Stromal cell of bone marrow (primary cell): ENCODE results near the gene GRAMD2A.

ENCODE experiments used
- DNase-seq: peaks from one replicate; pipeline ENCODE4 v3.0.0-alpha.2; 2012; ENCODE audit warnings: low read depth

The GRAMD2A gene

DNA sequence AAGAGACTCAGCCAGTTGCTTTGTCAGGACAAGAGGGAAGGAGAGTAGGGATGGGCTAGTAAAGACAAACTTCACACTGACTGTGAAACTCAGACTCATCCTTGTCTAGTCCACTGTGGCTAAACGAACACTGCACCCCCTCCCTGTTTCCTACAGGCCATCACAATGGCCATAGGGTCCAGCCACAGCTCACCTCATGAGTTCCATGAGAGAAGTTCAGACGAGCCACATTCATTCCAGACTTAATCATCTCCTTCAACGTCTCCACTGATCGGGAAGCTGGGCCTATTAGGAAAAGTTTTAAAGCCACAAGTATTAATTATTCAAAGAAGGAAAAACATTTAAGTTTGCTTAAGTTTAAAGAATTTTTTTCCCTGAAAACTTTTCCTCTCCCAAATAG lies 19.6 kb upstream of the GRAMD2A start:
- DNase-seq, result no peak

DNA sequence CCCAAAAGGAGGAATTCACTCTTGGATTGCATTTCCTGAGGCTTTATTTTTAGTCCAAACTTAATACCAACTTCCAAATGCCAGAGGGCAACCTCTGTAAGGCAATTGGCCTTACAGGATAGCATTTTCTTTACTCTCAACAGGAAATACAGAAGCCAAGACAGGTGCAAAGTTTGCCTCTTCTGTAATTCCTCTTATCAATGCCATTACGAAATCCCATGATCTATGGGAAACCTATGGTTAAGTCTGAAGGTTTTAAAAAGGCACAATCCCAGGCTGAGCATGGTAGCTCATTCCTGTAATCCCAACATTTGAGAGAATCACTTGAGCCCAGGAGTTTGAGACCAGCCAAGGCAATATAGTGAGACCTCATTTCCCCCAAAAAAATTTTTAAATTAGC lies 18.5 kb upstream of the GRAMD2A start:
- no peak for DNase-seq

DNA sequence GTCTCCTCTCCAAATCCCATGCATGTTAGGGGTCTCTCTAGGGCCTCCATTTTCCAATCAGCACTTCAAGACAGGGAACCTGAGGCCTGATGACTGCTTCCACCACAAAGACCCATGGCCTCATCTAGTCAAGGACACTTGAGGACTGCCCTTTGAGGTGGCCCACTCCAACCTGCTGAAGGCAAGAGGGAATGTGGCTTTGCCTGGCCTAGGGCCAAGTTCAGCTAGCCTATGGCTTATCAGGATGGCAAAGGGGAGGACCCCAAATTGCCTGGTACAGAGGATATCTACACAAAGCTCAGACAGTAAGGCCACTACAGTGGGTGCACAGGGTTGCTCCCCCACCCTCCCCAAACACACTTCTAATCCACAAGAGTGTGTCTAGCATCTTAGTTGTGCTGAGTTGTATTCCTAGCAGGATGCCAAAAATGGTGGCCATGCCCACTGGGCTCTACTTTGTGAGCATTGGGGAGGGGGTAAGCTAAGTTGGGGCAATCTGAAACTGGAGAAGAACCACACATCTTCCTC lies 10.0 kb upstream of the GRAMD2A start:
- no peak for DNase-seq

DNA sequence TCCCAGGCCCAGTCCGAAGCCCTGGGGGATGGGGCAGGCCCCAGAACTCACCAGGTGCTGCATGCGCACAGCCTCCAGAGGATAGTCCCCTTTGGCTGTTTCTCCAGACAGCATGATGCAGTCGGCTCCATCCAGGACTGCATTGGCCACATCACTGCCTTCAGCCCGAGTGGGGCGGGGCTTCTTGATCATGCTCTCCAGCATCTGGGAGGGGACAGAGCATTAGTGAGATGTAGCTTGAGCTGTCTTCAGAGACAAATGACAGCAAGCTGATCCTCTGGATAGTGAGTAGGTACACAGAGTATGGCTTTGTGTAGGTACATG lies 9.1 kb upstream of the GRAMD2A start:
- no peak for DNase-seq

DNA sequence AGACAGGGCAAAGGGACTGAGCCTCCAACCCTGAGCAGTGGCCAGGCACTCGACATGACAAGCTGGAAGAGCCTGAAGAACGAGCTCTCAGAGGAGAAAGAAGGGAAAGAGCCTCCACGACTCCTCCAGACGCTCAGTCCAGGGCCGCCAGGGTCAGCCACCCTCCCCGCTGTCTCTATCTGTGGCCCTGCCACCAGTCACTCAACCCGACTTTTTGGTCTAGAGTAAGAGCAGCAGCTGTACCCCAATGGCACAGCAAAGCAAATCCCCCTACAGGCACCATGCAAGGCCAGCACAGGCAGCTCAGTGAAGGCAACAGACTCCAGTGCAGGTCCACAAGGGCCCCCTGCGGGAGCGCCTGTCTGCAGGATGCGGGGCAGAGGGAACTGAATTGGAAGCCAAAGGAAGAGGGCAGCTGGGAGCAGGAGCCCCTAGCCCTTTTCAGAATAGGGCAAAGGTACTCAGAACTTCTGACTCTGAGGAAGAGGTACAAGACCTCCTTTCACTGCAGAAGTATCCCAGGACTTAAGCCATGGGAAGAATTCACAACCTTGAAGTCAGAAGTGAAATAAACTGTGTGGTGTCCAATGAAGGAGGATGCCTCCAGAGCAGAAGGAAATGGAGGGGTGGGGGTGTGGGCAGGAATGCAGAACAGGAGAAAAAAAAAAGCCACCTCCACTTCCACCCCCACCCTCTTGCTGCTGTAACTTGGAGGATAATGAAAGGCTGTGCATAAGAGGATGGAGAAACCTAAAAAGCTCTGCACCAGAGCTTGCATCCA lies 8.5 kb upstream of the GRAMD2A start:
- no peak for DNase-seq

DNA sequence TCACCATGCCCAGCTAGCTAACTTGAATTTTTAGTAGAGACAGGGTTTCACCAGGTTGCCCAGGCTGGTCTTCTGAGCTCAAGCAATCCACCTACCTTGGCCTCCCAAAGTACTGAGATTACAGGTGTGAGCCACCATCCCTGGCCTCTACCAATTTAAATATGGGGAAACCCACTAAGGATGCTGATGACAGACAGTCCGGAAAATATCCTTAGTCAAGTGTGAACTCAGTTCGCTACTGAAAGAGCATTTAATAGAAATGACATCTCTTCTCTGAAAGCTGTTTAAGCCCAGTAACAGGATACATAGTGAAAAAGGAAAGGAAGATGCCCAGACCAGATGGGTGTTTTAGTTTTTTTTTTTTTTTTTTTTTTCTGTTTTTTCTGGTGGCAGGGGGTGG lies 7.7 kb upstream of the GRAMD2A start:
- DNase-seq, result no peak

DNA sequence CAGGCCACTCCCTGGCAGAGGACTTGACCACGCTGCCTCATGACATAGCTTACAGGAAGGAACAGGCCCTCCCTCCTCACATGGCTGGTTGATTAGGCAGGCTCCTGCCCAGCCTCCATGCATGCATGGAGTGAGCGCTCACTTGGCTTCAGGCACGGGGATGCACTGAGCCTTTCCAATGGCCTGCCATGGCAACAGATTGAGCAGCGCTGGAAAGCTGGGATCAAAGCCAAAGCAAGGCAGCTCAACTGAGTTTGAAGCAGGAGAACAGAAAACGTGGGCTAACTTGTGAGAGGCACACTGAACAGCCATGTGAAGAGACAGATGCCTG lies 5.9 kb upstream of the GRAMD2A start:
- peak; percentile 96 for DNase-seq

DNA sequence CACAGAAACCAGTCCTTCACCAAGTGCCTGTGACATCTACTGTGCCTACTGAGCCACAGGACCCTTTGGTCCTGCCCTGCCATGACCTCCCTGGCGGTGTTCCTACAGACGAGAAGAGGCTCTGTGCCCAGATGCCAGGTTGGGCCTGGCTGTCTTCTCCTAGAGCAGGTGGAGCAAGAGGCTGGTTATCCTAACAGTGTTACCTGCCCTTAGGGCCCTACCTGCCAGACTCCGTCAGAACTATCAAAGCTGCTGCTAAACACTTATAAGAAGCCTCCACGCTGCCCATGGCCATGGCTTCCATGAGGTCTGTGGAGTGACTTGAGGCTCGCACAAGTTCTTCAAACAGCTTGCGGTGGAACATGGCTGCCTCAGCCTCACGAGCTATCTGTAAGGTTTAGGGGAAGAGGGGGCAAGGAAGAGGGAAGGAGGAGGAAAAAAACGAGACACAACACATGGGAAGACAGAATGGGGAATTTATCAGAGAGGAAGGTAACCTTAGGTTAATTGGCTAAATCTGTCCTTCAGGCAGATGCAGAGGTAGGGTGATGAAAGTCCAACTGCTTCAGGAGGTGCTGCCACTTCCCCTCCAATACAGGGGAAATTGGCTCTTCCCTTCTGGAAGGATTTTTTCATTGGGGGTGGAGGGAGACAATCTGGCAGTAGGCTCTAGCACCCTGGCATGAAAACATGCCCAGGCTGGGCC lies 5.4 kb upstream of the GRAMD2A start:
- no peak for DNase-seq

DNA sequence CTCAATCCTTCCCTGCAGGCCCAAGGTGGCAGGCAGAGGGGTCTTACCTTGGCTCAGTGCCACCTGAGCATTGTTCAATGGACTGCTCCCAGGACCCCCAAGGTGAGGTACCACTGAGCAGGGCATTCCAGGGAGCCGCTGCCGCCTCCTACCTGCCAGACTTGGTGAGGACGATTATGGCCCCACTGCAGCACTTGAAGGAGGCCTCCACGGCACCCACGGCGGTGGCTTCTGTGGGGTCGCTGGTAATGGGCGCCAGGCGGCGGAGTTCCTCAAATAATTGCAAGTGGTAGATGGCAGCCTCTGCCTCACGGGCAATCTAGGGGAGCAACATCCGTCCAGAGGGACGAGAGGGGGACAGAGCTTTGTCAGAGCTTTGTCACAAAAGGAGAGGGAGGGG lies 4.7 kb upstream of the GRAMD2A start:
- DNase-seq, result no peak

DNA sequence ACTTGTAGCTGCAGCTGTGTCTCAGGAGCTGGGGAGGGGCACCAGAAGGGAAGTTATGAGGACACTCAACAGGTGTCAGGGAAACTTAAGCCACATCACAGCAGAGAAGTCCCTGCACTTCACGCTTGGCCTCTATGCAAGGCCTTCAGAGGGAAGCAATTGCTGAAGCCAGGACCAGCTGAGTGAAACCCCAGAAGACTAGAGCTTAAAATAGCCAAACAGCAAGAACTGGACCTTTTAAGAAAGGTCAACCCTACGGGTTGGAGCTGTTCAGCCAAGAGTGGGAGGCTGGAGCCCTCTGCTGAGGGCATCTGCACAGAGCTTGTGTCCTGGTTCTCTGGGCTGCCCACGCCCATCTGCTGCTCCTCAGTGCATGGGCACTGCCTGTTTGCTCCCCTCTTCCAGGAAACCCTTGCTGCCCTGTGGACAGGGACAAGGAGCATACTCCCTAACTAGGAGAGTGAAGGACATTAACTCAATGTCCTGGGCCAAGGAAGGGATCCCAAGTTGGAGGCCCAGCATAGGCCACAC lies 3.9 kb upstream of the GRAMD2A start:
- no peak for DNase-seq

DNA sequence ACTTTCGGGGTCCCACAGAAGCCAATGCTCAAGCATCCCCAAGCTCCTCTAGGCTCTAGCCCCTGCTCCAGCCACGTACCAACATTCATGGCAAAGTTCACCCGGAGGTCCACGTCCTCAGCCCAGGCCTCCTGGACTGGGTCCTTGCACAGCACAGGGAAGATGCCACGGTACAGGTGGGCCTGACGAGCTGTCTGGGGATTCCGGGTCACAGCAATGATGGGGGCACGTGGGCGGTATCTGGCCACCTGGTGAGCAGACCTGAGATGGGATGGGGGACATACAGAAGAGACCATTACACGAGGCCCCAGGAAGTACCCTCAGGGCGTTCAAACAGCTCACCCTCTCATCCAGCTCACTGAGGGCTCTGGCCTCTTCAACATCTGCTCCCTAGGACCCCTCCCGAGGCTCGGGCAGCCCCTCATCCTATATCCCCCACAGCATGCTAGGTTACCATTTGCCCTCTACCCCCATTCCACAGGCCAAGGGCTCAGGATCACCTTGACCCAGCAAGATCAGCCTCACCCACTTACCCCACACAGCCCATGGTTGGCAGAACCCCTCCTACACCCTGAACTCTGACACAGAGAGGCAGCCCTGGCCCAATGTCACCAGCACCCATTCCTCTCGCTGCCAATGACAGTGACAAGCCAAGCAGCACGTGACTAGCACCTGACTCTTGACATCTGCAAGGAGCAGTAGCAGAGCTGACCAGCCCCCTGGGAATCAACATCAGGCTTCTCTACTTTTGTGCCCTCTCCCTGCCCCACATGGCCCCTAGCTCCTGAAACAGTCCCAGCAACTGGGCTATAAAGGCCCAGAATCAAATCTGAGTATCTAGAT lies 3.0 kb upstream of the GRAMD2A start:
- DNase-seq, result no peak

DNA sequence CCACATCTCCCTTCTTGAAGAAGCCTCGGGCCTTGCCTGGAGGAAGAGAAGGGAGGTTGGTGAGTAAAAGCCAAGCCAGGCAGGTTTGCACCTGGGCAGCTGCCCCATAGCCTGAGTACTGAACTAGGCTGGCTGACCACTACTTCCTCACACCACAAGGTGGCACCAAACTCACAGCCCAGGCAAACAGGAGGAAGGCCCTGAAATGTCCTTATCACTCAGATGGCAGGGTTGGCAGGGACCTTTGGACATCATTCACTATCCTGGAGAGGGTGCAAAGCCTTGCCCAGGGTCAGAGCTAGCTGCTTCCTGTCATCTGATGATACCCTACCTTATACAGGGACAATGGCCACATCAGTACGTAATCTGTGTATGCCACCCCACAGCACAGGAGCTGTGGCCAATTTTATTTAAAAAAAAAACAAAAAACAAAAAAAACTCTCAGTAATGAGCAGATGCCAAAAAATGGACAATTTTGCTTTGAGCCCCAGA lies 2.2 kb upstream of the GRAMD2A start:
- peak; percentile 53 for DNase-seq

DNA sequence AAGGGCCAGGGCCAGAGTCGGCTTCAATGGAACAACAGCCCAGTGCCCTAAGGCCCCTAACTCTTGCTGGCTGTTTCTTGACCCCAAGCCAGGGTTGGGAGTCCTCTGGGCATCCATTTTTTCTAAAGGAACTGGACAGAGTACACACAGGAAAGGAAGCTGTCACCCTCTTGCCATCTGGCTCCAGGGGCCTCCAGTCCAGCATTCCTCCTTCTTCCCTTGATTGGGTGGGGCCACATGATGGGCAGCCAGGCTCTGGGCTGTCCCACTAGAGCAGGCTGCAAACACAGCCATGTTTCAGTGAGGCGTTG lies 1.6 kb upstream of the GRAMD2A start:
- DNase-seq, result no peak

DNA sequence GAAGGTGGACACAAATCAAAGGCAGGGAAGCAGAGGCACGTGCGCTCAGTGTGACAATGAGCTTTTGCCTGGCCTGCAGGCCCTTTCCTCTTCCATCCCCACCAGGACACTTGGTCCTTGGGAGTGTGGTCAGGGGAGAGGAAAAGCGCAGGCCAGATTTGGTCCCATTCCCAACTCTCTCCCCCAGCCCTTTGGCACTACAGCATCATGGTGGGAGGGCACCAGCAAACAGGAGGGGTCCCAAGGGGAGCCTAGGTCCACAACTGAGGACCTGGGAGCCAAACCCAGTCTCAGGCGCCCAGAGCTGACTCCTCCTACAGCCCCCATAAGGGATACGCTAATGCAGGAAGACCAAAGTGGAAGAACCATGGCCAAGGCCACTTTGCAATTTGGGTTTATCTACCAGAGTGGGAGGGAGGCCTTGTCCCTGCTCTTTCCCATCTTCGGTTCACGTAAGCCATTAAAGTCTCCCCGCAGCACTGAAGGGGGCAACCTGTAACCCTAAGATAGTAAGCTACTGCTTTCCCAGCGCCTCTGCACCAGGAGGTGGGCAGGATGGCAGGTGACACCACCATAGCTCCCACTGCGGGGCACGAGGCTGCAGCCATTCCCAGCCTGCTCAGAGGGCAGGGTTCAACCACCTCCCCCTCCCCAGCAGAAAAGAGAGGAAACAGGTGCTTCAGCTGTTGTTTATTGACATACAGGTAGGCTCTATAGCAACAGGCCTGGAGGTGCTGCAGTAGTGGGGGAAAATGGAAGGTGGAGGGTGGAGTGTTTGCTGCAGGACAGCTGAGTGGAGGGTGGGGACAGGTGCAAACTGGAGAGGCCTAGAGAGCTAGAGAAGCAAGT lies 993 bp upstream of the GRAMD2A start:
- no peak for DNase-seq

DNA sequence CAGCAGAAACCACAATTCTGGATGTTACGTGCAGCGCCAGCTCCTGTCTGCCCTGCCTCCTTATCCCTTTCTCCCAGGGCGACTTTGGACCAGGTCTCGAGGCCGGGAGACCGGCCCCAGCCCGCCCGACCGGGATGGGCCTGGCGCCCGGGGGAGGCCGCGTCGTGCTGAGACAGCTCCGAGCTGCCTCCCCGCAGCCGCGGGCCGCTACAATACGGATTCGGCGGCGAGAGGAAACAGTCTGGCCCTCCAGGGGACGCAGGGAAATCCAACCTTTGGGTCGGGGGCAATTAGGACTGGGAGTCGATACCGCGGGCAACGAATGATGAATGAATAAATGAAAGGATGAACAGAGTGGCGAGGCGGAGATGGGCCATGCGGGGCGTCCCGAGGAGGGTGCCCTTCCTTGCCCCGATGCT lies 537 bp downstream of the GRAMD2A start:
- no peak for DNase-seq

DNA sequence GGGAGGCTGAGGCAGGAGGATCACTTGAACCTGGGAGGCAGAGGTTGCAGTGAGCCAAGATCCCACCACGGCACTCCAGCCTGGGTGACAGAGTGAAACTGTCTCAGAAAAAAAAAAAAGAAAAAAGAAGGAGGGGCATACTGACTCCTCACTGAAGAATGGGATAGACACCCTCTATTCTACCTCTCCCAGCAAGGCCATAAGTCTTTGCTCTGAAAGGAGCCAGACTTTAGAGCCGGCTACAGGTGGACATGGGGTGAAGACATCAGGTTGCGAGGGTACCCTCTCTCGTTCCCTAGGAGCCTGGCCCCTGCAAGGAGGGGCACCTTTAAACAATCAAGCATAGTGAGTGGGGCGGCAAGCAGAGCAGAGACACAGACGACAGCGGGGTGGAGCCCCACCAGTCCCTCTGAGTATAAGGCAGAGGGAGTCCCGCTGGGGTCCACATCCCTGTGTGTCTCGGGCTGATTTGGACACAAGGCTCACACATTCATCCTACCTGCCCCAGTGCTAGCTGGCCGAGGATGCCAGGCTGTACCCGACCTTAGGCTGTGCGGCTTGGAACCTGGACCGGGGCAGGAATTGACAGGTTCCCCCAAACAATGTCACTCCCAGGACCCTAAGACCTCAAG lies 1.1 kb downstream of the GRAMD2A start:
- DNase-seq, result no peak

DNA sequence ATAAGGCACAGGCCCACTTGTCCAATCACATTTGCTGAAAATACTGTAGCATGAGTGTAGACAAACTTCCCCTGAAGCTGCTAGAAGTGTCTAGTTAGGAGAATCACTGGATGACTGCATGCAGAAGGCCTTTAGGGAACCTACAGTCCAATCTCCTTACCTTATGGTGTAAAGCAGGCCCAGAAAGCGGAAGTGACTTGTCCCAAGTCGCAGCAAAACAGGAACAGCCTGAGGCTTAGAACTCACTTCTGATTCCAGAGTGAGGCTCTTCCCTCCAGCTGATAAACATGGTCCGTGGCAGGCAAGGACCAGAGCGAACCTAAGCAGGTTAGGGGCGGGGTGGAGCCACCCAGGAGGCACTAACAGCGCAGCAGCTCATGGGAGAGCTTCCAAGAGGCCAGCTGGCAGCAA lies 2.5 kb downstream of the GRAMD2A start:
- no peak for DNase-seq

DNA sequence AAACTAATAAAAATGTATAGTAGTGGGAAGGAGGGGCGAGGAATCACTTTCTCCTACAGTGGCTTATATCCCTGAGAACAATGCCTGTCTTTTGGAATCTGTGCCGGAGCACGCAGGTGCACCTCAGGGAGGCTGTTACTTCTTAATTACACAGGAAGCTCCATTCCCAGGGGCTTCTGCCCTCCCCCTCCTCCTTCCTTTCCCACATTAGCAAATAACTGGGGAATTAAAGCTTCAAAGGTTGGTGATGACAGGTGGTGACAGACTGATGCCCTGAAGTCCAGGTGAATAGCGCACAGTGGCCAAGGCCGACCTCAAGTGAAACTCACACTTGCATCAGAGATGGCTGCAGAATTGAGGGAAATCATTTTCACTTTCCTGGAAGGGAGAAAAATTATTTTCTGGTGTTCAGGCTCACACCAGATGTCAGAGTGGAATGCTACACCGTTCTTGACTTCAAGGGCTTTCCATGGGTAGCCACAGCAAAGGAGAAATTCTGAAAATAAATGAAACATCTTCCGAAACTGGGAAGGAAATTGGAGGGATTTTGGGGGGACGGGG lies 3.7 kb downstream of the GRAMD2A start:
- DNase-seq, result no peak

DNA sequence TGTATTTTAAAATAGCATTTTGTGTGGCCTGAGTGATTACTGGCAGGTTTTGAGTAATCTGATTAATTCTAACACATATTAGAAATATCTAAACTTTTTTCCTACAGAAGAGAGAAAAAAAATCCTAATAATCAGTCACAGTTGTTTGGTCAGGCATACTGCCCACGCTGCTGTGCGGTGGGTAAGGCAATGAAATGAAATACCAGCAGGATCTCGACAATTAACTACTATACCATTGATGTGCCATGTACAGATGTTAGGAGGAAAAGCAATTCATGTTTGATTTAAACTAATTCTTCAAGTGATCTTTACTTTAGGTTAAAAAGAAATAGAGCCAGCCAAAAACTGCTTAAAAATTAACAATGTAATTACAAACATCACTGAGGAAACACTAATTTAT lies 5.2 kb downstream of the GRAMD2A start:
- no peak for DNase-seq

DNA sequence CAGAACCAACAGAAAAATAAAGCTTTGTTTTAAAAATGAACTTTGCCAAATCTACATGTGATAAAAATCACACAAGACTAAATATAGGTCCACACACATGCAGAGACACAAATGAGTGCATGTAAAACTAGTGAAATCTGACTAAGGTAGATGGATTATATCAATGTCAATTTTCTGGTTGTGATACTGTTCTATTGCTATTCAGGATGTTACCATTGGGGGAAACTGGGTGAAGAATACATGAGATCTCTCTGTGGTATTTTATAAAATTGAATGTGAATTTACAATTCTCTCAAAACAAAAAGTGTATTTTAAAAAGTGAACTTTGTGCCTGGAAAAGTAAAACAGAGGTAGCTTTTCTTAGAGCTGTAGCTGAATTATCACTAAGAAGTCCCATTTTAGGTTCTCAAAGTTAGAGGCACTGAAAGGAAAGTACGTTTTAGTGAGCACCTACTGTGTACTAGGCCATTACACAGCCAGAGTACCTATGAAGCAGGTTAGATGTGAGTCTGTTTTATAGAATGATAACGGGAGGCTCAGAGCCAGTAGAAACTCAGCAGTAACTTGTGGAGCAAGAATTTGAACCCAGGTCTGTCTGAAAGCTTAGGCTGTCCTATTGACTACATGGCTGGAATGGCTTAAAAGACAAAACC lies 8.2 kb downstream of the GRAMD2A start:
- no peak for DNase-seq
